Large intestine (tissue), 12 donors: Measurements from ENCODE around the gene RBM33. TPM values are rescaled to one million over a fixed set of nuclear protein-coding genes. Genes with fewer than 3 reads are reported as not detected.

Experiments
- DNase-seq, 2 donors: peaks; one replicate each; pipeline versions ENCODE4 v3.0.0 to v3.0.0-alpha.2; 2013
- H3K27ac ChIP-seq: one replicate; pipeline ENCODE4 v1.5.1; 2013; ENCODE audit warnings: low read length
- H3K27me3 ChIP-seq: 2 replicates; pipeline ENCODE4 v1.6.1; 2013; ENCODE audit warnings: low read length; ENCODE audit not compliant: control insufficient read depth, insufficient read depth
- H3K36me3 ChIP-seq: 2 replicates; pipeline ENCODE4 v1.6.1; 2013; ENCODE audit warnings: low read length; ENCODE audit not compliant: control insufficient read depth, insufficient read depth
- H3K4me1 ChIP-seq: one replicate; pipeline ENCODE4 v1.6.1; 2013; ENCODE audit warnings: low read length; ENCODE audit not compliant: control insufficient read depth, insufficient read depth
- H3K4me3 ChIP-seq: one replicate; pipeline ENCODE4 v1.5.1; 2013; ENCODE audit warnings: low read length
- H3K9me3 ChIP-seq: one replicate; pipeline ENCODE4 v1.6.1; 2013; ENCODE audit warnings: mild to moderate bottlenecking, low read depth, low read length, moderate library complexity; ENCODE audit not compliant: control insufficient read depth
- WGBS: methylation state at CpG from one replicate; pipeline ENCODE4 v1.1.5; 2013; ENCODE audit warnings: low lambda C conversion rate; ENCODE audit not compliant: insufficient coverage; 5-methylcytosine and 5-hydroxymethylcytosine counted together
- long read RNA-seq, 11 donors: transcript quantifications; one replicate each; lab custom pipeline, GENCODE V29; 2026
- polyA plus RNA-seq: library from polyadenylated mRNA; unstranded; fragments of 120-200 nt; gene quantifications from one replicate; pipeline ENCODE4 v1.2.1, GENCODE V29; 2013

Gene RBM33, protein sequence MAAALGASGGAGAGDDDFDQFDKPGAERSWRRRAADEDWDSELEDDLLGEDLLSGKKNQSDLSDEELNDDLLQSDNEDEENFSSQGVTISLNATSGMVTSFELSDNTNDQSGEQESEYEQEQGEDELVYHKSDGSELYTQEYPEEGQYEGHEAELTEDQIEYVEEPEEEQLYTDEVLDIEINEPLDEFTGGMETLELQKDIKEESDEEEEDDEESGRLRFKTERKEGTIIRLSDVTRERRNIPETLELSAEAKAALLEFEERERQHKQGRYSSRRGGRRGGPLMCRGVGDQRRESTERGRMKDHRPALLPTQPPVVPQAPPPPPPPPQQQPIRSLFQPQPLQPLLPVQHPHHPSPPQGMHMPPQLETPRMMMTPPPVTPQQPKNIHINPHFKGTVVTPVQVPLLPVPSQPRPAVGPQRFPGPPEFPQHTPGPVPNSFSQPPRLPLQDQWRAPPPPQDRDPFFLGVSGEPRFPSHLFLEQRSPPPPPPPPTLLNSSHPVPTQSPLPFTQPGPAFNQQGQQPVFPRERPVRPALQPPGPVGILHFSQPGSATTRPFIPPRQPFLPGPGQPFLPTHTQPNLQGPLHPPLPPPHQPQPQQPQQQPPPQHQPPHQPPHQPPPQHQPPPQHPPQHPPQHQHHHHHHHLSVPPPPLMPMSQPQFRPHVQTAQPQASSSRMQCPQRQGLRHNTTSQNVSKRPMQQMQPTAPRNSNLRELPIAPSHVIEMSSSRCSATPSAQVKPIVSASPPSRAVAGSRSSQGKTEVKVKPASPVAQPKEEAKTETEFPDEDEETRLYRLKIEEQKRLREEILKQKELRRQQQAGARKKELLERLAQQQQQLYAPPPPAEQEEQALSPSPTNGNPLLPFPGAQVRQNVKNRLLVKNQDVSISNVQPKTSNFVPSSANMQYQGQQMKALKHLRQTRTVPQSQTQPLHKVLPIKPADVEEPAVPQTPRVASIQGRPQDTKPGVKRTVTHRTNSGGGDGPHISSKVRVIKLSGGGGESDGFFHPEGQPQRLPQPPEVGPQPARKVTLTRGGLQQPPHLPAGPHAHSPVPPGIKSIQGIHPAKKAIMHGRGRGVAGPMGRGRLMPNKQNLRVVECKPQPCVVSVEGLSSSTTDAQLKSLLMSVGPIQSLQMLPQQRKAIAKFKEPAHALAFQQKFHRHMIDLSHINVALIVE
- 42.8 TPM for polyA plus RNA-seq
- long read RNA-seq, donor 1 = 0 reads
- long read RNA-seq, donor 2, partial matches to known transcripts = 12 of 16 reads
- long read RNA-seq, donor 2, other reads (novel, unspliced or antisense) = 0 of 16 reads
- long read RNA-seq, donor 3, transcript RBM33-201 (6 exons, 1,404 nt) = major isoform, 6 of 7 reads
- long read RNA-seq, donor 3, partial matches to known transcripts = 0 of 7 reads
- long read RNA-seq, donor 3, other reads (novel, unspliced or antisense) = 0 of 7 reads
- long read RNA-seq, donor 4 = 0 reads
- long read RNA-seq, donor 5 = 0 reads
- long read RNA-seq, donor 6, transcript RBM33-201 (6 exons, 1,404 nt) = major isoform, 6 of 6 reads
- long read RNA-seq, donor 6, partial matches to known transcripts = 0 of 6 reads
- long read RNA-seq, donor 6, other reads (novel, unspliced or antisense) = 0 of 6 reads
- long read RNA-seq, donor 7, partial matches to known transcripts = 0 of 4 reads
- long read RNA-seq, donor 7, other reads (novel, unspliced or antisense) = 0 of 4 reads
- long read RNA-seq, donor 8, transcript RBM33-201 (6 exons, 1,404 nt) = major isoform, 6 of 17 reads
- long read RNA-seq, donor 8, partial matches to known transcripts = 9 of 17 reads
- long read RNA-seq, donor 8, other reads (novel, unspliced or antisense) = 0 of 17 reads
- long read RNA-seq, donor 9, partial matches to known transcripts = 11 of 13 reads
- long read RNA-seq, donor 9, other reads (novel, unspliced or antisense) = 0 of 13 reads
- long read RNA-seq, donor 10, partial matches to known transcripts = 0 of 2 reads
- long read RNA-seq, donor 10, other reads (novel, unspliced or antisense) = 0 of 2 reads
- long read RNA-seq, donor 11, partial matches to known transcripts = 0 of 1 reads
- long read RNA-seq, donor 11, other reads (novel, unspliced or antisense) = 0 of 1 reads

DNA sequence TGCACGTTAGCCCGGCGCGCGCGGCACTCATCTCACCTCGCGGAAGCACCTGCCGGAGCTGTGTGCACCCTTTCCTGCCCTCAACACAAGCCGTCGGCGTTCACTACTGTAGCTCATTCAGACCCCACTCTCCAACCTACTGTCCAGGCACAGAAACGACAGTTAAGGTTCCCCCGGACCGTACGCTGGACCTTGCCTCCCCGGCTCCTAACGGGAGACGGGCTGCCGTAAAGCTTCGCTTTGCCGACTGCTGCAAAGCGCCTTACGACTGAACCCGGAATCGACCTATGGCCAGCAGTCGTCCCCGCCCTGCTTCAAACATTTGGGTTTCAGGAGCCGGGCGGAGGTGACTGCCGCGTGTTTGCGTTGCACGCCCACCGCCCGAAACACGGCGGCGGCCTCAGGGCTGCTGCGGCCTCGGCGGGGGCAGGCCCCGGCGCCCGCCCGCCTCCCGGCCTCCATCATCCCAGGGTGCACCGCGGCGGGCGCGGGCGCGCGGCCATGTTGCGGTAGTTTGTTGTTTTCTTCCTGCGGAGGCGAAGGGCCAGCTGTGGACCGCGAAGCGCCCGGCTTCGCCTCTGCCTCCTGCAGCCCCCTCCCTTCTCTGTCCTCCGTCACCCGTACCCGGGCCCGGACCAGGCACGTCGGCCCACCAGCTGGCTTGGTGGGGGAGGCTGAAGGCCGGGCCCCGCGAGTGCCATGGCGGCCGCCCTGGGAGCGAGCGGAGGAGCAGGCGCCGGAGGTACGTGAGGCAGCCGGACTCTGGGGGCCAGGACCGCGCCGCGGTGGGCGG lies at the start of gene RBM33:
TSS of gene RBM33 (plus strand) at position 484 of the 793 bp plus-strand sequence. CDS start at position 700, 216 bp downstream.
- H3K27me3 ChIP-seq = no peaks in the 10 kb centered on the region
- H3K9me3 ChIP-seq = peaks cover 6% of the 10 kb centered on the region
- H3K27ac ChIP-seq = peak within 1 kb of the TSS; percentile 93
- DNase-seq = peak; percentile 82 to 97
- H3K4me3 ChIP-seq = peak within 1 kb of the TSS; percentile 97
- H3K36me3 ChIP-seq = peaks cover 19% of the 10 kb centered on the region
- peaks cover 2% of the 10 kb centered on the region for H3K4me1 ChIP-seq
- no CpG with 5 or more reads among the region's 85 CpGs for WGBS

DNA sequence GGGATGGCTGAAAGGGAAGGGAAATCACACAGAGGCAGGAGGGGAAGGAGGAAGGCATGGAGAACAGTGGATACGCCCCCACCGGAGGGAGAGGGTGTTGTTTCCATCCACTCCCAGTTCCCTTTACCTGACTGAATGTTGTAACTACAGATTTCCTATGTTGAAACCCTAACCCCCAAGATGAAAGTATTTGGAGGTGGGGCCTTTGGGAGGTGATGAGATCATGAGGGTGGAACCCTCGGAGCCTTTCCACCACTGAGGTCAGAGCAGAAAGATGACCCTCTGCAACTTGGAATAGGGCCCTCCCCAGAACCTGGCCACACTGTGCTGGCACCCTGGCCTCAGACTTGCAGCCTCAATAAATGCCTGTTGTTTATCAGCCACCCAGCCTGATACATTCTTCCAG lies 49.5 kb upstream of the RBM33 start:
- H3K27ac ChIP-seq = no peak overlapping the region
- peak in 1 of 2 donors; percentile 22 for DNase-seq

DNA sequence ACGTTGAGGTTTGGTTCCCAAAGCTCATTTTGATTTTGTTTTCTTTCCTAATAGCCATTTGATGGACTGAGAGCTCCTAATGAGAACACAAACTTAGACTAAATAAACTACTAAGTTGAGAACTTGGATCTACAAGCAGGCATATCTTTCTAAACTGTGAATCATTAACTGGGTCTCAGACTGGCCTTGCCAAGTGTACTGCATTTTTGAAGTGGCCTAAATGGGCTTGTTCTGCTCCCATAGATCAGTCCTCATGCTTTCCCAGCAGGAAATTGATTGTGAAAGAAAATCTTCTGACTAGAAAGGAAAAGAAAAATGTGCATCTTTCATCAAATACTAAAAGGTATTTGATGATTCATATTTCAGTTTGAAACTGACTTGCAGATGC lies 46.7 kb upstream of the RBM33 start:
- no CpG with 5 or more reads among the region's 1 CpG for WGBS
- Histone ChIP-seq H3K4me3 (no peak overlapping the region), H3K27ac (no peak overlapping the region), H3K36me3 (no peaks in the 10 kb centered on the region), H3K4me1 (peaks cover 10% of the 10 kb centered on the region), H3K27me3 (no peaks in the 10 kb centered on the region), H3K9me3 (no peaks in the 10 kb centered on the region)
- peak in 1 of 2 donors; percentile 55 for DNase-seq

More for the DNA sequence above, 49.5 kb upstream of the RBM33 start:
- no peaks in the 10 kb centered on the region for H3K27me3 ChIP-seq
- no peaks in the 10 kb centered on the region for H3K9me3 ChIP-seq
- no peaks in the 10 kb centered on the region for H3K36me3 ChIP-seq
- no CpG with 5 or more reads among the region's 3 CpGs for WGBS
- peaks cover 10% of the 10 kb centered on the region for H3K4me1 ChIP-seq
- no peak overlapping the region for H3K4me3 ChIP-seq

DNA sequence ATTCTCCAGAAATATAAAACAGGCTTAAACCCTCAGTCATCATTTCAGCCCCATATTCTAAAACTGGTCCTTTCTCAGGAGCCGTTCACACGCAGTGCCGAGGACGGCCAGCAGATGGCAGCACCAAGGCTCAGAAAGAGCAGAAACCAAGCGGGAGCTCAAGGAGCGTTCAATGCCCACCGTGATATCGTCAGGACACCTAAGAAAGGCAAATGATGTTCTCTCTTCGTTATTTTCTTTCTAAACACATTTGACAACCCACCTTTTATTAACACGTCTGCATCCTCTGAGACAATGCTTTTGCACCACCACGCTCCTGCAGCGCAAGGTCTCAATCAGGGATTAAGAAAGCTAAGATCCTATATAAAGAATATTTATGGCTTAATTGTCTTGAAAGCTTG lies 45.7 kb upstream of the RBM33 start:
- Histone ChIP-seq H3K4me3 (peak overlapping the region; percentile 32), H3K9me3 (no peaks in the 10 kb centered on the region), H3K36me3 (no peaks in the 10 kb centered on the region), H3K27ac (no peak overlapping the region), H3K4me1 (peaks cover 10% of the 10 kb centered on the region), H3K27me3 (no peaks in the 10 kb centered on the region)
- no CpG with 5 or more reads among the region's 12 CpGs for WGBS
- peak; percentile 58 to 66 for DNase-seq

DNA sequence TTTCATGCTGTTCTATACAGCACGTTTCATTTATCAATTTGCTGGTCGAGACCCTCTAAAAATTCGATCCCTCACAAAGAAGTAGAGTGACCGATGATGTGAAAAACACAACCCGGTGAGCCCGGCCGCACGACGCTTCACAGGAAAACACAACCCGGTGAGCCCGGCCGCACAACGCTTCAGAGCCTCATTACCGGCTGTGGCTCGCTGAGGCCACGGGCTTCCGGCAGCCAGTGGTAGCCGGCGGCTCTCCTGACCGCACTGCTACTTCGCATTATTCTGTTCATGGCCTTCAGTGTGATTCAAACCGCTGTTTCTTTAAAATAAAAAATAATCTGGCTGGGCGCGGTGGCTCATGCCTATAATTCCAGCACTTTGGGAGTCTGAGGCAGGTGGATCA lies 42.3 kb upstream of the RBM33 start:
- no peak for DNase-seq
- Histone ChIP-seq H3K27ac (no peak overlapping the region), H3K4me1 (peaks cover 10% of the 10 kb centered on the region), H3K27me3 (no peaks in the 10 kb centered on the region), H3K9me3 (no peaks in the 10 kb centered on the region), H3K4me3 (no peak overlapping the region), H3K36me3 (no peaks in the 10 kb centered on the region)
- 84% methylated on average over 3 of the region's 24 CpGs for WGBS

DNA sequence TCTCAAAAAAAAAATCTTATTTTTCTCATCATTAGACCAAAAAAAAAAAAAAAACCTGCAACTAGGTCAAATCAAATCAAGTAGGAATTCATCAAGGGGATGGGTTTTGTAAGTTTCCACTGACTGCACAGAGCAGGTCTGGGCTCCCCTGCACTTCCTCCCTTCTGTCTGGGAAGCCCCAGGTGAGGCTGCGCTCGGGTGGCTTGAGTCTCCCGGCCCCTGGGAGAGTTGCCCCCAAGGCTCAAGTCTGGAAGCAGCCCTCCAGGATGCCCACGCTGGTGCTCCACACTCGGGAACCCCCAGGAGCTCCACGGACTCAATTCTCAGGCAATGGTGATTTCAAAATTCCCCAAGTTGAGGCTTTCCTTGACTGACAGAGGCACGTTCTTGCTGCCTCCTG lies 41.7 kb upstream of the RBM33 start:
- no peak for DNase-seq
- Histone ChIP-seq H3K27ac (no peak overlapping the region), H3K36me3 (no peaks in the 10 kb centered on the region), H3K4me1 (peaks cover 5% of the 10 kb centered on the region), H3K4me3 (no peak overlapping the region), H3K27me3 (no peaks in the 10 kb centered on the region), H3K9me3 (no peaks in the 10 kb centered on the region)
- no CpG with 5 or more reads among the region's 7 CpGs for WGBS

DNA sequence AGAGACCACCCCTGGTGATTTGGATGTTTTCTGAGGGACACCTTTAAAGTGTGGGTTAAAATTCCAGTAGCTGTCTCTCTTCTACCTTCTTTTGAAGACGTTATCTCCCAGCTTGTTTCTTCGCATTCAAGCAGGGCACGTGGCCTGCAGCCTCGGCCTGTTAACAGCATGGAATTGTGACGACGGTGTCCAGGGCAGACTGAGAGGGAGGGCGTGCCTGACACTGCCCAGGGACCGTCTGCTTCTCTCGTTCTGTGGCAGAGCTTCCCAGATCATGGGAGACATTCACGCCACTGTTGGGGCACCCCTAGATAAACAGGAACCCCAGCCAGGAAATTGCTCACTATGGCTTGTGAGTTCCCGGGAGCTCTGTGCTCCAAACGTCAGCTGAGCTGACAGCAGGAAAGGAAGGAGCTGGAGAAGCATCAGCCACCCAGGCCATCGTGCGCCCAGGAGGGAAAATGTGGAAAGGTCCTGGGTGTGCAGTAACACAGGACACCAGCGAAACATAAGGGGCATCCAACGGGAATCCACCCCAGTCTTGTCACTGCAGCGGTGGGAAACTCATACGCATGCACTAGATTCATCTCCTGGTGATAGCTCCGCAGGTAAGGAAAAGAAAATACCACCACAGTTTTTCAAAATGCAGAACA lies 41.1 kb upstream of the RBM33 start:
- Histone ChIP-seq H3K27me3 (no peaks in the 10 kb centered on the region), H3K36me3 (no peaks in the 10 kb centered on the region), H3K4me3 (no peak overlapping the region), H3K27ac (no peak overlapping the region), H3K4me1 (peaks cover 3% of the 10 kb centered on the region), H3K9me3 (no peaks in the 10 kb centered on the region)
- no CpG with 5 or more reads among the region's 19 CpGs for WGBS
- no peak for DNase-seq

DNA sequence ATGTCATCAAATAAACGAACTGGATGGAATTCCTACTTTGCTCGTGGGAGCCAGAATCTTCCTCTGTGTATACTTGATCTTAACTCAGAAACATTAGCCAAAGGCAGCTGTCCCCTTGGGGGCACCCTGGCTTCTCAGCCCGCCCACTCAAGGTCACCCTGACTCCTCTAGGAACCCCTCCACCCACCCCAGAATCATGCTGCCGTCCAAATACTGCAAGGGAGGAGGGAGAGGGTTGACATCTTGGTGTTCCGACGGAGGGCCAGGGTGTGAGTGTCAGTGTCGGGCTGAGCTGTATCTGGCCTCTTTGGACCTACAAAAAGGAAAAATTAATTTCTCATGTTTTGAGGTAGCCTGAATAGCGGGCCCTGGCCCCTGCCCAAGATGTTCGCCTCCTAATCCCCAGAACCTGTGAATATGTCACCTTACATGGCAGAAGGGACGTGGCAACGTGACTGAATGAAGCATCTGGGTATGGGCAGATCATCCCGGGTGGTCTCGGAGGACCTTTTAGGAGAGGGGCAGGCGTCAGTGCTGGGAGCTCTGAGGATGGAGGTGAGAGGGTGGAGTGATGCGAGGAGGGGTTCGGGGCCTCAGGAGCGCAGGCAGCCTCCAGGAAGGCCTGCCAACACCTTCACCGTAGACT lies 40.5 kb upstream of the RBM33 start:
- Histone ChIP-seq H3K4me1 (no peaks in the 10 kb centered on the region), H3K27me3 (no peaks in the 10 kb centered on the region), H3K4me3 (no peak overlapping the region), H3K36me3 (no peaks in the 10 kb centered on the region), H3K27ac (no peak overlapping the region), H3K9me3 (no peaks in the 10 kb centered on the region)
- WGBS = no CpG with 5 or more reads among the region's 18 CpGs
- no peak for DNase-seq
